HFF-Myc (cell line): ENCODE measurements around the gene STXBP3.

Experiments
- DNase-seq: peaks from one replicate; pipeline ENCODE4 v3.0.0-alpha.2; 2011; ENCODE audit warnings: low read depth; ENCODE audit errors: extremely low read depth
- H3K4me3 ChIP-seq: replicated peaks from 2 replicates; pipeline ENCODE4 v1.5.1; 2011; ENCODE audit warnings: low read depth, mild to moderate bottlenecking, control low read depth, low read length
- TF ChIP-seq, protein P1 (sequence below): IDR thresholded peaks from 2 replicates; pipeline ENCODE4 v1.5.1; 2012; ENCODE audit warnings: mild to moderate bottlenecking, low read depth, low read length, control low read depth; ENCODE audit errors: missing control alignments

The STXBP3 gene

DNA sequence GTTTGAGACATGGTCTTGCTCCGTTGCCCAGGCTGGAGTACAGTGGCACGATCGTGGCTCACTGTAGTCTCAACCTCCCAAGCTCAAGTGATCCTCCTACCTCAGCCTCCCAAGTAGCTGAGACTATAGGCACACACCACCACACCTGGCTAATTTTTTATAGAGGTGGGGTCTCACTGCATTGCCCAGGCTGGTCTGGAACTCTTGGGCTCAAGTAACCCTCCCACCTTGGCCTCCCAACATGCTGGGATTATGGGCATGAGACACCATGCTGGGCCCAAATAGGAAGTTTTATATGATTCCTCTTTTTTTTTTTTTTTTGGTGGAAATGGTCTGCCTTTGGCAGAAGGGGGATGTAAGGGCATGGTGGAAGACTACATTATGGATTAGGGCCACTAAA is 39.8 kb upstream of the STXBP3 start:
- no peak overlapping the region for H3K4me3 ChIP-seq
- no peak for DNase-seq
- TF ChIP-seq, protein P1, sequence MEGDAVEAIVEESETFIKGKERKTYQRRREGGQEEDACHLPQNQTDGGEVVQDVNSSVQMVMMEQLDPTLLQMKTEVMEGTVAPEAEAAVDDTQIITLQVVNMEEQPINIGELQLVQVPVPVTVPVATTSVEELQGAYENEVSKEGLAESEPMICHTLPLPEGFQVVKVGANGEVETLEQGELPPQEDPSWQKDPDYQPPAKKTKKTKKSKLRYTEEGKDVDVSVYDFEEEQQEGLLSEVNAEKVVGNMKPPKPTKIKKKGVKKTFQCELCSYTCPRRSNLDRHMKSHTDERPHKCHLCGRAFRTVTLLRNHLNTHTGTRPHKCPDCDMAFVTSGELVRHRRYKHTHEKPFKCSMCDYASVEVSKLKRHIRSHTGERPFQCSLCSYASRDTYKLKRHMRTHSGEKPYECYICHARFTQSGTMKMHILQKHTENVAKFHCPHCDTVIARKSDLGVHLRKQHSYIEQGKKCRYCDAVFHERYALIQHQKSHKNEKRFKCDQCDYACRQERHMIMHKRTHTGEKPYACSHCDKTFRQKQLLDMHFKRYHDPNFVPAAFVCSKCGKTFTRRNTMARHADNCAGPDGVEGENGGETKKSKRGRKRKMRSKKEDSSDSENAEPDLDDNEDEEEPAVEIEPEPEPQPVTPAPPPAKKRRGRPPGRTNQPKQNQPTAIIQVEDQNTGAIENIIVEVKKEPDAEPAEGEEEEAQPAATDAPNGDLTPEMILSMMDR, result no peak

GRCh38 chr1:108708691-108709660 is 37.5 kb upstream of the STXBP3 start:
- TF ChIP-seq, protein P1, result peak; percentile 23
- H3K4me3 ChIP-seq, result no peak overlapping the region
- no peak for DNase-seq

DNA sequence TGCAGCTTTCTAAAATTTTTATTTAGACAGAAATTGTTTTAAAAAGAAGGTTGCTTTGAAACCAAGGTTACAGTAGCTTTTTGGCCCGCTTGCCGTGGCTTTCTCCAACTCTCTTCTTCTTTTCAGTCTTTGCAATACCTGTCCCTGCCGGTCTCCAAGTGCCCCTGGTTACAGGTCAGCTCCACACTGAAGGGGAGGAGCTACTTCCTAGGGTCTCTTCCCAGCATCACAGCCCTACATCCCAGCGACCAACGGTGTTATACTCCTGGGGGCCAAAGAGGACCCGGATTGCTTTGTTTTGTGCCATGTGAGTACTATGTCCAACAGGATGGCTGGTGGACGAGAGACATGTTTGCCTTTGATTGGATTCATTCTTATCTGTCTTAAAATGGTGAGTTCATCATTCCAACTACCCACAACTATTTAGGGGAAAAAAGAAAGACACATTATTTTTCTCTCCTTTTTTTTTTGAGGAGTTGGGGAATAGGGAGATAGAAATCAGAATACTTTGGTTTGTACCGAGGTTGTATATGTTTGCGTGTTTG is 33.8 kb upstream of the STXBP3 start, which contains the start of gene FNDC7:
Gene FNDC7, plus strand, starts transcription at position 303 of the 545 bp plus-strand sequence. Its CDS starts 26 bp downstream, at position 329.
- DNase-seq, result no peak
- TF ChIP-seq, protein P1, result no peak
- H3K4me3 ChIP-seq, result no peak within 1 kb of the TSS

DNA sequence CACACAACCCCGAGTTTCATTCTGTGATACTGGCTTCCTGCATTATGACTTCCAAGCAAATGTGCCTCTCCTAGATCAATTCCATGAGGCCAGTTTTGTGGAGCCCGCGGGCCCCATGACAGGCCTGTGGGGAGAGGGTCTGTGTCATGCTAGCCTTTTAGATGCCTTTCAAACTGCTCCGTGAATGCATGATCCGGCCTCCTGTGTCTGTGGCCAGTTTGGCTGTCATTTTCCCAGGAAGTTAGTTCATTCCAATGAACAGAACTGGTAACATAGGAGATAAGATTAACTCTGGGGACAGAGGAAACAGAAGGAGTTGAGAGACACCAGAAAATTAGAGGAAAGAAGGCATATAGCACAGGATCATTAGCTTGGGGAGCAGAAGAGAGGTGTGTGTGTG is 30.5 kb upstream of the STXBP3 start:
- H3K4me3 ChIP-seq, result no peak overlapping the region
- no peak for DNase-seq
- TF ChIP-seq, protein P1, result no peak

DNA sequence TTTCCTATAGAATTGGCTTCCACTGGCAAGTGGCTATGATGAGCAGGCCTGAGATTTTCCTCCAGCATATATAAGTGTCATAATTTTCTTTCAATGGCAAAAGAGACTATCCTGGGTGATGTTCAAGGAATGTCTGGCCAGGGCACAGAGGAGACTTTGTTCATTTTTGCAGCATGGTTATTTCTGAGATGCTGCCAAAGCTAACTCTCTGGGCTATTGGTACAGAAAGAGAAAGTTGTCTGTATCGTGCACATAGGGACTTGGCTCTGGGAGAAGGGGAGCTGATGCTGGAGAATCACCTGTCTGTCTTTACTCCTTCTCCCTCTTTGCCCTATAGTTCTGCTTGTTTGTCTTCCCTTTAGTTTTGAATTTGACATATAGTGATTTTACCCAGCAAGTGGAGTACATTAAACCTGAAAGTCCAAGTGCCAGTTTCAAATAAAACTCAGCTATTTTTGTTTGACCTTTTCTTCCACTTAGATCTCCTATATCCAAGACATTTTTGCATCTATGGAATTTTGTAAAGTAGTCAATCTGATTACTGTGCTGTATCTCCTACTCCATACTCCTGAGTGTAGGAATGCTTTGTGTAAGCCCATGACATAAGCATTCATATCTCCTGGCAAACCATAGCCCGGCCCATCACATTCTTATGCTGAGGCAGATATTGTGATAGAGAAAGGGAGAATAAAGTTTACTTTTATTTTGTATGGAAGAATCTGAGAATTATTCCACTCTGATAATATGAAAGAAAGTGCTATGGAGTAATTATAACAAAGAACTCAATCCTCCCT is 29.8 kb upstream of the STXBP3 start:
- DNase-seq, result no peak
- TF ChIP-seq, protein P1, result no peak
- H3K4me3 ChIP-seq, result no peak overlapping the region

GRCh38 chr1:108717774-108718316 is 28.6 kb upstream of the STXBP3 start:
- DNase-seq, result no peak
- no peak overlapping the region for H3K4me3 ChIP-seq
- TF ChIP-seq, protein P1, result no peak
